ENCODE results near the gene CXorf38.

- TF ChIP-seq ZFP3 (CRISPR knock-in tag; IDR thresholded peaks at IDR 0.05) (no peak), ZNF70 (CRISPR knock-in tag; IDR thresholded peaks at IDR 0.05) (no peak), ARNTL (CRISPR knock-in tag; IDR thresholded peaks at IDR 0.05; ENCODE audit: borderline replicate concordance, low read depth) (no peak), ISL1 (CRISPR knock-in tag; IDR thresholded peaks at IDR 0.05) (no peak)
These were observed 9.7 kb downstream of the CXorf38 start for GRCh38 chrX:40637687-40638086.
